ENCODE results near the gene NACC2. TPM values are rescaled to one million over a fixed set of nuclear protein-coding genes. Genes with fewer than 3 reads are reported as not detected.

Gene NACC2
- total and polyA plus RNA-seq, 9 of the 15 experiments (the other 6 are each of a cell fraction or from before 2014, with no cell fraction given), result 0.70 to 25.1 (median 5.6) TPM

DNA sequence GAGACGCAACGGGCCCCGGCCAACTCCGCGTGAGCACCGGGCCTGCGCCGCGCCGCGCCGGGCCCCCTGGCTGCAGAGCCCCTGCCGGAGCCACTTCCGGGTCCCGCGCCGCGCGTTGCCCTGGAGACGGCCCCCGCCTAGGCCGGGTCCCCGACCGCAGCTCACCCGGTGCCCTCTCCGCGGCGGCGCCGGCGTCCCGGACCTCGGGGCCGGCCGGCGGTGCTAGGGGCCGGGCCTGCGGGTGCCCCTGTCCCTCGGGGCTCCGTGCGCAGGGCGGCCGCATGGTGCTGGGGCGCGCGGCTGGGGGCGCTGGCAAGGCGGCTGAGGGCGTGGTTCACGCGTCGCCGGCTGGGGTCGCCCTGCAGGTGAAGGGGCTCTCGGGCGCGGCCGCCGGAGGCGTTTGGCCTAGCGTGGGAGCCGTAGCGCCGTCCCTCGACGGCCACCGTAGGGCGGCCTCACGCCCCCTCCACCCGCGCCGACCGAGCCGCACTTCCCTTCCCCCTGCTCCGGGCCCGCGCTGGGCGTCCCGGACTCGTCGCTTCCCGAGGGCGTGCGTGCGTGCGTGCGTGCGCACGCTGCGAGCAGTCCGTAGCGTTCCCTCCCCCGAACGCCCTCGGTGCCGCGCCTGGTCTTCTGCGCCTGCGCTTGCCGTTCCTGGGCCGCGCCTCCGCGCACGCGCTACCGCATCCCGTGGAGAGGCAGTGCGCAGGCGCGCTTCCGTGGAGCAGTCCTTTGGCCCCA lies 23.4 kb upstream of the NACC2 start, which contains the start of gene TMEM250:
TMEM250 (minus strand) TSS at position 556 of the 741 bp plus-strand sequence. CDS start 1,975 bp downstream, outside the sequence.
- no TSS peak for BruUV-seq (replicated peaks)
- H3K4me1 ChIP-seq (replicated peaks in 1 of 2; ENCODE audit: control insufficient read depth in 2 of 2, insufficient read depth in 2 of 2, low read length in 2 of 2), result peaks cover 18 to 76% of the 10 kb centered on the region in 2 experiments
- in situ Hi-C loops (cut with MboI), result no loop called here
- peak; percentile 99 for TF ChIP-seq MTA3 (IDR thresholded peaks at IDR 0.05; ENCODE audit: borderline replicate concordance)
- no peak for TF ChIP-seq ZNF354B (CRISPR knock-in tag; IDR thresholded peaks at IDR 0.05)
- TF ChIP-seq MAZ (CRISPR knock-in tag; conservative IDR thresholded peaks at IDR 0.05 in 1 of 2, IDR thresholded peaks at IDR 0.05 in 1 of 2), result peak; percentile 80 to 93
- no peak for TF ChIP-seq FOSL1 (tag; conservative IDR thresholded peaks at IDR 0.05)
- TF ChIP-seq ZNF174 (CRISPR knock-in tag; IDR thresholded peaks at IDR 0.05), result no peak
- TF ChIP-seq NUFIP1 (IDR thresholded peaks at IDR 0.05; ENCODE audit: partially characterized antibody), result no peak
- no peak for TF ChIP-seq PHB2 (IDR thresholded peaks at IDR 0.05; ENCODE audit: low read depth)
- peak; percentile 65 for TF ChIP-seq TBP (optimal IDR thresholded peaks at IDR 0.05; ENCODE audit: low read depth, low read length)
- no peak for TF ChIP-seq ARHGAP35 (IDR thresholded peaks at IDR 0.05; ENCODE audit: partially characterized antibody)
- no peak for TF ChIP-seq ESRRB (CRISPR knock-in tag; IDR thresholded peaks at IDR 0.05; ENCODE audit: borderline replicate concordance)
- TF ChIP-seq, protein P1, sequence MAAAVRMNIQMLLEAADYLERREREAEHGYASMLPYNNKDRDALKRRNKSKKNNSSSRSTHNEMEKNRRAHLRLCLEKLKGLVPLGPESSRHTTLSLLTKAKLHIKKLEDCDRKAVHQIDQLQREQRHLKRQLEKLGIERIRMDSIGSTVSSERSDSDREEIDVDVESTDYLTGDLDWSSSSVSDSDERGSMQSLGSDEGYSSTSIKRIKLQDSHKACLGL (CRISPR knock-in tag; IDR thresholded peaks at IDR 0.05; ENCODE audit: borderline replicate concordance, poor library complexity, severe bottlenecking), result peak; percentile 17
- no peak for TF ChIP-seq PTTG1 (tag; IDR thresholded peaks at IDR 0.05; ENCODE audit: low read depth)

More for the DNA sequence above, 23.4 kb upstream of the NACC2 start, which contains the start of gene TMEM250:
- Histone ChIP-seq H3K27ac (ENCODE audit: extremely low read depth, low read depth, low read length) (peak within 1 kb of the TSS; percentile 95), H3K4me2 (ENCODE audit: insufficient read depth, low read length) (peak within 1 kb of the TSS; percentile 83), H3K9me1 (ENCODE audit: control insufficient read depth, insufficient read depth, low read length) (no peaks in the 10 kb centered on the region), H3K36me3 (ENCODE audit: control insufficient read depth, insufficient read depth, low read length) (peaks cover 20% of the 10 kb centered on the region; the same call in 1 of the 3 replicates), H3K9ac (ENCODE audit: insufficient read depth in 1 of 2, low read depth in 2 of 2, low read length in 2 of 2) (peak within 1 kb of the TSS; percentile 79 to 94), H3K27me3 (ENCODE audit: control insufficient read depth in 2 of 2, insufficient read depth in 2 of 2, low read length in 2 of 2) (no peaks in the 10 kb centered on the region), H3K79me2 (ENCODE audit: control insufficient read depth, insufficient read depth, low read length) (peaks cover 31% of the 10 kb centered on the region), H2AFZ (ENCODE audit: low read depth, low read length) (peak within 1 kb of the TSS; percentile 89), H4K20me1 (replicated peaks; ENCODE audit: control insufficient read depth, insufficient read depth, low read length) (peaks cover 5% of the 10 kb centered on the region; the same call in 1 of the 2 replicates), H3K4me3 (peak within 1 kb of the TSS; percentile 82), H3K9me3 (replicated peaks; ENCODE audit: control insufficient read depth, insufficient read depth, low read depth, low read length) (no peaks in the 10 kb centered on the region)
- DNase-seq (ENCODE audit: extremely low read depth in 1 of 4, low spot score in 3 of 4) (peak; percentile 91 to 98 (median 96)), ATAC-seq (peak; percentile 89), FAIRE-seq (peak; percentile 99)
- CTCF ChIA-PET (ENCODE audit: low intra/inter-chr PET ratio), result no interaction called here
- under 1% methylated on average over 74 of the region's 112 CpGs for WGBS (ENCODE audit: insufficient coverage, low coverage, missing lambda C conversion rate)
- intact Hi-C loops (cut with micrococcal nuclease), result loop anchor here (2.0 kb wide), 1 partner anchor 30 kb away; no protein-coding TSS in a partner anchor
- POLR2A ChIA-PET, result interaction anchor here (0.6 to 1.3 kb wide), 5 partner anchors 12 to 305 kb away, joined by 3 to 4 read pairs (median 4); partner anchors contain the start of gene UBAC1

Data from K562 (cell line).